CD4-positive, CD25-positive, alpha-beta regulatory T cell (primary cell): Measurements from ENCODE around the gene SELENOH. TPM values are rescaled to one million over a fixed set of nuclear protein-coding genes. Genes with fewer than 3 reads are reported as not detected.

Experiments used
- ATAC-seq, 2 donors: fragments of 150-1000 bp; cut with Tn5 transposase; one replicate each; pipeline ENCODE4 v1.10.0; 2021; ENCODE audit warnings: low read depth in 2 of 2, moderate number of reproducible peaks in 2 of 2, moderate library complexity in 1 of 2
- DNase-seq, 3 donors: peaks; one replicate each; pipeline versions ENCODE4 v3.0.0 to v3.0.0-alpha.2; 2012 to 2022; ENCODE audit warnings: mixed read lengths in 1 of 3
- H3K27ac ChIP-seq: one replicate; pipeline ENCODE4 v1.7.0; 2013; ENCODE audit warnings: mild to moderate bottlenecking, low read length; ENCODE audit not compliant: insufficient read depth, poor library complexity, severe bottlenecking
- H3K27me3 ChIP-seq: one replicate; pipeline ENCODE4 v1.7.0; 2013; ENCODE audit warnings: low read length; ENCODE audit not compliant: control insufficient read depth, insufficient read depth
- H3K36me3 ChIP-seq: one replicate; pipeline ENCODE4 v1.7.0; 2013; ENCODE audit warnings: mild to moderate bottlenecking, low read length, moderate library complexity; ENCODE audit not compliant: control insufficient read depth, insufficient read depth
- H3K4me1 ChIP-seq: 2 replicates; pipeline ENCODE4 v1.7.0; 2013; ENCODE audit warnings: mild to moderate bottlenecking, low read length; ENCODE audit not compliant: insufficient read depth, control insufficient read depth, poor library complexity, severe bottlenecking
- H3K4me3 ChIP-seq: one replicate; pipeline ENCODE4 v1.7.0; 2013; ENCODE audit warnings: low read depth, mild to moderate bottlenecking, low read length, moderate library complexity
- H3K9me3 ChIP-seq, 2 experiments: 1 replicate in 1 of 2; 2 replicates in 1 of 2; pipeline ENCODE4 v1.7.0; 2013; ENCODE audit warnings: low read length in 2 of 2, mild to moderate bottlenecking in 1 of 2, moderate library complexity in 1 of 2; ENCODE audit not compliant: control insufficient read depth in 2 of 2
- H3K27ac Mint-ChIP-seq, 3 donors: one replicate each; pipeline ENCODE4 v1.8.0; 2020 to 2022; ENCODE audit warnings: mild to moderate bottlenecking in 3 of 3, mixed read lengths in 3 of 3, moderate library complexity in 2 of 3
- H3K27me3 Mint-ChIP-seq: one replicate; pipeline ENCODE4 v1.8.0; 2022; ENCODE audit warnings: mild to moderate bottlenecking, mixed read lengths
- H3K36me3 Mint-ChIP-seq: one replicate; pipeline ENCODE4 v1.8.0; 2020; ENCODE audit warnings: mixed read lengths
- H3K4me1 Mint-ChIP-seq, 4 donors: one replicate each; pipeline ENCODE4 v1.8.0; 2020 to 2022; ENCODE audit warnings: mixed read lengths in 4 of 4, mild to moderate bottlenecking in 1 of 4
- H3K4me3 Mint-ChIP-seq, 4 donors: one replicate each; pipeline ENCODE4 v1.8.0; 2020 to 2022; ENCODE audit warnings: mild to moderate bottlenecking in 4 of 4, mixed read lengths in 4 of 4, moderate library complexity in 3 of 4
- H3K9me3 Mint-ChIP-seq, 7 donors: one replicate each; pipeline ENCODE4 v1.8.0; 2020 to 2022; ENCODE audit warnings: mixed read lengths in 7 of 7, mild to moderate bottlenecking in 3 of 7, moderate library complexity in 2 of 7
- polyA plus RNA-seq, 4 donors: library from polyadenylated mRNA; unstranded; fragments of 300-500 nt; fragmentation: Illumina TruSeq; gene quantifications; one replicate each; pipeline ENCODE4 v1.2.3, GENCODE V29; 2021
- total RNA-seq: library from RNA; stranded (reverse); gene quantifications from one replicate; pipeline ENCODE4 v1.2.3, GENCODE V29; 2022

The SELENOH gene
- total and polyA plus RNA-seq, 5 donors from 2014 or later, result 68.6 to 248 (median 213) TPM

- no peaks in the 10 kb centered on the region for H3K4me1 ChIP-seq
- no peak overlapping the region for H3K4me3 Mint-ChIP-seq
- H3K27ac Mint-ChIP-seq, result peak overlapping the region in 1 of 3 donors; percentile 33
These were observed 11.8 kb upstream of the SELENOH start for GRCh38 chr11:57729479-57729878.

GRCh38 chr11:57732661-57733060 lies 8.6 kb upstream of the SELENOH start:
- Histone ChIP-seq H3K4me1 (no peaks in the 10 kb centered on the region), H3K27me3 (no peaks in the 10 kb centered on the region), H3K4me3 (no peak overlapping the region), H3K36me3 (peaks cover 10% of the 10 kb centered on the region), H3K9me3 (no peaks in the 10 kb centered on the region), H3K27ac (no peak overlapping the region)
- ATAC-seq (no peak), DNase-seq (no peak)
- H3K4me3 Mint-ChIP-seq, result no peak overlapping the region
- peaks cover 11 to 25% (median 17%) of the 10 kb centered on the region in 4 donors for H3K4me1 Mint-ChIP-seq
- peak overlapping the region in 2 of 3 donors; percentile 3 to 67 for H3K27ac Mint-ChIP-seq
- no peaks in the 10 kb centered on the region for H3K27me3 Mint-ChIP-seq
- H3K9me3 Mint-ChIP-seq, result no peaks in the 10 kb centered on the region
- peaks cover 10% of the 10 kb centered on the region for H3K36me3 Mint-ChIP-seq

More at GRCh38 chr11:57729479-57729878, 11.8 kb upstream of the SELENOH start:
- Mint-ChIP-seq H3K4me1 (peaks cover 11 to 18% (median 18%) of the 10 kb centered on the region in 4 donors), H3K9me3 (no peaks in the 10 kb centered on the region), H3K36me3 (peaks cover 4% of the 10 kb centered on the region), H3K27me3 (no peaks in the 10 kb centered on the region)
- Histone ChIP-seq H3K36me3 (peaks cover 3% of the 10 kb centered on the region), H3K27me3 (no peaks in the 10 kb centered on the region), H3K9me3 (no peaks in the 10 kb centered on the region), H3K4me3 (no peak overlapping the region), H3K27ac (no peak overlapping the region)
- ATAC-seq (no peak), DNase-seq (no peak)

- Mint-ChIP-seq H3K27ac (peak overlapping the region; percentile 33 to 75 (median 56)), H3K27me3 (no peaks in the 10 kb centered on the region), H3K36me3 (peaks cover 22% of the 10 kb centered on the region), H3K4me3 (no peak overlapping the region), H3K9me3 (no peaks in the 10 kb centered on the region), H3K4me1 (peaks cover 9 to 15% (median 12%) of the 10 kb centered on the region in 4 donors)
- Histone ChIP-seq H3K36me3 (peaks cover 24% of the 10 kb centered on the region), H3K4me1 (peaks cover 4% of the 10 kb centered on the region), H3K27ac (no peak overlapping the region), H3K27me3 (no peaks in the 10 kb centered on the region), H3K4me3 (no peak overlapping the region), H3K9me3 (no peaks in the 10 kb centered on the region)
- ATAC-seq (no peak), DNase-seq (peak in 1 of 3 donors; percentile 46)
These were observed 5.5 kb upstream of the SELENOH start for GRCh38 chr11:57735619-57736298.

- Mint-ChIP-seq H3K9me3 (no peaks in the 10 kb centered on the region), H3K27me3 (peaks cover 4% of the 10 kb centered on the region), H3K4me3 (peak overlapping the region; percentile 91 to 99 (median 94)), H3K27ac (peak overlapping the region; percentile 96 to 100 (median 97)), H3K4me1 (peaks cover 13 to 45% (median 26%) of the 10 kb centered on the region in 4 donors), H3K36me3 (peaks cover 24% of the 10 kb centered on the region)
- Histone ChIP-seq H3K27ac (peak overlapping the region; percentile 91), H3K4me1 (peaks cover 19% of the 10 kb centered on the region), H3K9me3 (no peaks in the 10 kb centered on the region), H3K4me3 (peak overlapping the region; percentile 88), H3K27me3 (no peaks in the 10 kb centered on the region), H3K36me3 (peaks cover 45% of the 10 kb centered on the region)
- ATAC-seq, result no peak
- DNase-seq, result no peak
These were observed 779 bp downstream of the SELENOH start for GRCh38 chr11:57742087-57742452.

GRCh38 chr11:57744357-57744756 lies 3.1 kb downstream of the SELENOH start:
- Mint-ChIP-seq H3K4me3 (peak overlapping the region in 3 of 4 donors; percentile 31 to 86 (median 58)), H3K27me3 (peaks cover 4% of the 10 kb centered on the region), H3K36me3 (peaks cover 14% of the 10 kb centered on the region), H3K9me3 (no peaks in the 10 kb centered on the region), H3K27ac (peak overlapping the region; percentile 65 to 92 (median 80)), H3K4me1 (peaks cover 17 to 49% (median 26%) of the 10 kb centered on the region in 4 donors)
- no peak for DNase-seq
- H3K36me3 ChIP-seq, result peaks cover 26% of the 10 kb centered on the region
- ATAC-seq, result no peak
- no peaks in the 10 kb centered on the region for H3K9me3 ChIP-seq
- H3K4me1 ChIP-seq, result peaks cover 19% of the 10 kb centered on the region
- H3K4me3 ChIP-seq, result no peak overlapping the region
- no peak overlapping the region for H3K27ac ChIP-seq
- no peaks in the 10 kb centered on the region for H3K27me3 ChIP-seq

GRCh38 chr11:57745206-57745605 lies 3.9 kb downstream of the SELENOH start:
- peaks cover 4% of the 10 kb centered on the region for H3K27me3 Mint-ChIP-seq

GRCh38 chr11:57746920-57747319 lies 5.6 kb downstream of the SELENOH start:
- Mint-ChIP-seq H3K4me1 (peaks cover 17 to 39% (median 21%) of the 10 kb centered on the region in 4 donors), H3K36me3 (peaks cover 14% of the 10 kb centered on the region), H3K9me3 (no peaks in the 10 kb centered on the region), H3K4me3 (peak overlapping the region in 1 of 4 donors; percentile 49), H3K27ac (peak overlapping the region in 2 of 3 donors; percentile 3 to 85), H3K27me3 (no peaks in the 10 kb centered on the region)
- no peak overlapping the region for H3K27ac ChIP-seq
- no peak overlapping the region for H3K4me3 ChIP-seq
- peaks cover 12% of the 10 kb centered on the region for H3K4me1 ChIP-seq
- H3K27me3 ChIP-seq, result no peaks in the 10 kb centered on the region
- ATAC-seq, result no peak
- peaks cover 26% of the 10 kb centered on the region for H3K36me3 ChIP-seq
- no peaks in the 10 kb centered on the region for H3K9me3 ChIP-seq
- no peak for DNase-seq

More at GRCh38 chr11:57745206-57745605, 3.9 kb downstream of the SELENOH start:
- no peaks in the 10 kb centered on the region for H3K9me3 Mint-ChIP-seq
- DNase-seq (no peak), ATAC-seq (no peak)
- H3K36me3 ChIP-seq, result peaks cover 26% of the 10 kb centered on the region
- H3K27ac Mint-ChIP-seq, result peak overlapping the region in 2 of 3 donors; percentile 52 to 74
- H3K4me3 Mint-ChIP-seq, result peak overlapping the region in 2 of 4 donors; percentile 35 to 58
- peaks cover 11% of the 10 kb centered on the region for H3K36me3 Mint-ChIP-seq
- H3K27me3 ChIP-seq, result no peaks in the 10 kb centered on the region
- H3K27ac ChIP-seq, result no peak overlapping the region
- no peak overlapping the region for H3K4me3 ChIP-seq
- peaks cover 17 to 47% (median 26%) of the 10 kb centered on the region in 4 donors for H3K4me1 Mint-ChIP-seq
- no peaks in the 10 kb centered on the region for H3K9me3 ChIP-seq
- H3K4me1 ChIP-seq, result peaks cover 19% of the 10 kb centered on the region

GRCh38 chr11:57751176-57751575 lies 9.9 kb downstream of the SELENOH start:
- no peak overlapping the region for H3K4me3 ChIP-seq
- H3K27me3 ChIP-seq, result no peaks in the 10 kb centered on the region
- H3K9me3 ChIP-seq, result no peaks in the 10 kb centered on the region
- no peaks in the 10 kb centered on the region for H3K36me3 ChIP-seq
- H3K27me3 Mint-ChIP-seq, result no peaks in the 10 kb centered on the region
- H3K36me3 Mint-ChIP-seq, result peaks cover 9% of the 10 kb centered on the region
- H3K4me3 Mint-ChIP-seq, result no peak overlapping the region
- ATAC-seq, result no peak
- H3K4me1 ChIP-seq, result no peaks in the 10 kb centered on the region
- no peaks in the 10 kb centered on the region for H3K9me3 Mint-ChIP-seq
- DNase-seq, result no peak
- peak overlapping the region in 1 of 3 donors; percentile 48 for H3K27ac Mint-ChIP-seq
- peaks cover 0 to 12% (median 7%) of the 10 kb centered on the region in 4 donors for H3K4me1 Mint-ChIP-seq
- no peak overlapping the region for H3K27ac ChIP-seq
